ENCODE results near the gene KRT33B. TPM values are rescaled to one million over a fixed set of nuclear protein-coding genes. Genes with fewer than 3 reads are reported as not detected.
"Not testable (repeated sequence)": the region's sequence is repeated elsewhere in the genome, so short reads cannot be mapped to it uniquely, and the experiment has no call there.

KRT33B gene
- total RNA-seq, 2 experiments from 2014 or later, result not detected

- Mint-ChIP-seq H3K36me3 (ENCODE audit: low read depth) (peaks cover 2% of the 10 kb centered on the region), H3K27ac (no peak overlapping the region), H3K27me3 (ENCODE audit: low read depth) (peaks cover 8% of the 10 kb centered on the region), H3K4me3 (no peak overlapping the region), H3K9me3 (ENCODE audit: insufficient read depth) (no peaks in the 10 kb centered on the region), H3K4me1 (ENCODE audit: low read depth) (no peaks in the 10 kb centered on the region)
- ChIA-PET POLR2A (no interaction called here), CTCF (interaction anchor here (1.1 to 1.5 kb wide), 3 partner anchors 12 to 69 kb away, joined by 3 to 4 read pairs (median 3); no protein-coding TSS in a partner anchor)
- ATAC-seq (no peak), DNase-seq (no peak)
These were observed 21.9 kb upstream of the KRT33B start for GRCh38 chr17:41391535-41391934.

DNA sequence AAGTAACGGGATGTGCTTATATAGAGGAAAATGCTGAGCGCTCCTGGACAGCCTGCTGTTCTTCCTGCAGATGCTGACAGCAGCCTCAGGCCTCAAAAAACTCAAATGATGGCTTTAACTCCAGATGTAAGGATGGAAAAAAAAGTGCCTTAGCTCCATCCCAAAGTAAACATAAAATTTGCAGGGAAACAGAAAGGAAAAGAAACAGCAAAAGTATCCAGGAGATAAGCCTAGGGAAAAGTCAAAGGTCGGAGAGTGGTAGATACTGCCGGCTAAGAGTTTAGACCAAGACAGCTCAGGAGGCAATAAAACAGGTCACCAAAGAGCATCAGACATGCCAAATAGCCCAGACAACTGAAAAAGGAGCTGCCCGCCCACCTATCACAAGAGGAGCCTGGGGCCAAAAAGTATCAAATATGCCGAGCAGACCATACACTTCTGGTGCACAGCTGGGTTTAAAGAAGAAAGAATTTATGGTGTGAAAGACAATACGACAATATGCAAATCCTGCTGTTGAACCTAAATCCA is 20.9 kb upstream of the KRT33B start:
- Mint-ChIP-seq H3K4me1 (ENCODE audit: low read depth) (no peaks in the 10 kb centered on the region), H3K36me3 (ENCODE audit: low read depth) (peaks cover 3% of the 10 kb centered on the region), H3K27ac (no peak overlapping the region), H3K27me3 (ENCODE audit: low read depth) (peaks cover 9% of the 10 kb centered on the region), H3K9me3 (ENCODE audit: insufficient read depth) (no peaks in the 10 kb centered on the region), H3K4me3 (no peak overlapping the region)
- ATAC-seq, result no peak
- no peak for DNase-seq
- POLR2A ChIA-PET, result interaction anchor here (0.6 kb wide), 1 partner anchor 840 kb away, joined by 3 read pairs; no protein-coding TSS in a partner anchor
- CTCF ChIA-PET, result interaction anchor here (1.1 to 1.5 kb wide), 4 partner anchors 9 to 68 kb away, joined by 3 to 4 read pairs (median 4); no protein-coding TSS in a partner anchor

- ATAC-seq (no peak), DNase-seq (no peak)
- no peak overlapping the region for H3K4me3 Mint-ChIP-seq
- CTCF ChIA-PET, result no interaction called here
- H3K9me3 Mint-ChIP-seq (ENCODE audit: insufficient read depth), result no peaks in the 10 kb centered on the region
- H3K27me3 Mint-ChIP-seq (ENCODE audit: low read depth), result peaks cover 12% of the 10 kb centered on the region
- no peaks in the 10 kb centered on the region for H3K4me1 Mint-ChIP-seq (ENCODE audit: low read depth)
- POLR2A ChIA-PET, result no interaction called here
- H3K36me3 Mint-ChIP-seq (ENCODE audit: low read depth), result peaks cover 3% of the 10 kb centered on the region
- no peak overlapping the region for H3K27ac Mint-ChIP-seq
These were observed 18.1 kb upstream of the KRT33B start for GRCh38 chr17:41387670-41388069.

- no peak overlapping the region for H3K4me3 Mint-ChIP-seq
These were observed 16.6 kb upstream of the KRT33B start for GRCh38 chr17:41386227-41386626.

GRCh38 chr17:41383690-41384089 is 14.1 kb upstream of the KRT33B start:
- CTCF ChIA-PET, result no interaction called here
- no peaks in the 10 kb centered on the region for H3K4me1 Mint-ChIP-seq (ENCODE audit: low read depth)
- no peak for DNase-seq
- peaks cover 6% of the 10 kb centered on the region for H3K27me3 Mint-ChIP-seq (ENCODE audit: low read depth)
- no peak overlapping the region for H3K4me3 Mint-ChIP-seq
- H3K9me3 Mint-ChIP-seq (ENCODE audit: insufficient read depth), result no peaks in the 10 kb centered on the region
- H3K27ac Mint-ChIP-seq, result no peak overlapping the region
- POLR2A ChIA-PET, result no interaction called here
- peaks cover 3% of the 10 kb centered on the region for H3K36me3 Mint-ChIP-seq (ENCODE audit: low read depth)
- ATAC-seq, result no peak

More at GRCh38 chr17:41386227-41386626, 16.6 kb upstream of the KRT33B start:
- H3K9me3 Mint-ChIP-seq (ENCODE audit: insufficient read depth), result no peaks in the 10 kb centered on the region
- peaks cover 10% of the 10 kb centered on the region for H3K27me3 Mint-ChIP-seq (ENCODE audit: low read depth)
- H3K4me1 Mint-ChIP-seq (ENCODE audit: low read depth), result no peaks in the 10 kb centered on the region
- H3K36me3 Mint-ChIP-seq (ENCODE audit: low read depth), result peaks cover 3% of the 10 kb centered on the region
- POLR2A ChIA-PET, result no interaction called here
- ATAC-seq (no peak), DNase-seq (no peak)
- CTCF ChIA-PET, result no interaction called here
- H3K27ac Mint-ChIP-seq, result no peak overlapping the region

- peaks cover 6% of the 10 kb centered on the region for H3K27me3 Mint-ChIP-seq (ENCODE audit: low read depth)
- H3K36me3 Mint-ChIP-seq (ENCODE audit: low read depth), result peaks cover 3% of the 10 kb centered on the region
- POLR2A ChIA-PET, result no interaction called here
- CTCF ChIA-PET, result no interaction called here
- H3K4me3 Mint-ChIP-seq, result no peak overlapping the region
- H3K27ac Mint-ChIP-seq, result no peak overlapping the region
- no peaks in the 10 kb centered on the region for H3K9me3 Mint-ChIP-seq (ENCODE audit: insufficient read depth)
- no peak for ATAC-seq
- no peaks in the 10 kb centered on the region for H3K4me1 Mint-ChIP-seq (ENCODE audit: low read depth)
- no peak for DNase-seq
These were observed 12.8 kb upstream of the KRT33B start for GRCh38 chr17:41382394-41382793.

DNA sequence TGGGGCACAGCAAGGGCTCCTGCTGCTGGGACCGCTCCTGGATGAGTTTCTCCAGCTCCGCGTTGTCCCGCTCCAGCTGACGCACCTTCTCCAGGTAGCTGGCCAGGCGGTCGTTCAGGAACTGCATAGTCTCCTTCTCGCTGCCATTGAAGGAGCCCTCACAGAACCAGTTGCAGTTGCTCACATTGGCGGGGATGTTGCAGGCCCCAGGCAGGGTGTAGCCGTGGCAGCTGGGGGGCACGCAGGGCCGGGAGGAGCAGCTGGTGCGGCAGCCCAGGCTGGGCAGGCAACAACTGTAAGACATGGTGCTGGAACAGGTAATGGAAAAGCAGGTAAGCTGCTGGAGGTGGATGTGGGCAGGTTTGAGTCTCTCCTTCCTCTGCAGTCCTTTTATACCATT is 12.3 kb upstream of the KRT33B start, which contains the start of gene KRT34:
TSS of gene KRT34 (minus strand) at position 364 of the 400 bp plus-strand sequence. CDS start at position 304, 60 bp downstream.
- ATAC-seq; H3K9me3 Mint-ChIP-seq (ENCODE audit: insufficient read depth); POLR2A ChIA-PET; H3K4me3 Mint-ChIP-seq; H3K4me1 Mint-ChIP-seq (ENCODE audit: low read depth); H3K27ac Mint-ChIP-seq; H3K27me3 Mint-ChIP-seq (ENCODE audit: low read depth); H3K36me3 Mint-ChIP-seq (ENCODE audit: low read depth); DNase-seq: not testable (repeated sequence)
- CTCF ChIA-PET, result interaction anchor here (1.4 kb wide), 1 partner anchor 8 kb away, joined by 4 read pairs; no protein-coding TSS in a partner anchor

DNA sequence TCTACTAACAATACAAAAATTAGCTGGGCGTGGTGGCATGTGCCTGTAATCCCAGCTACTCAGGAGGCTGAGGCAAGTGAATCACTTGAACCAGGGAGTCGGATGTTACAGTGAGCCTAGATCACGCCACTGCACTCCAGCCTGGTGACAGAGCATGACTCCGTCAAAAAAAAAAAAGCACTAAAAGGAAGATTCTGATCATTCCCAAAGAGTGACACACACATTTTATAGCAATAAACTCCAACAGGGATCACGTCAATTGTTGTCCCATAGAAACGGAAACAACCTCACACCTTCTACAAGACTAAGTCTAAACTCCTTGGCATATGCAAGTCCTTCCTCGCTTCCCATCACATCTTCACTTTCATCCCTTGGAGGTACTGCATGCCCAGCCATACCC is 10.5 kb upstream of the KRT33B start:
- H3K9me3 Mint-ChIP-seq (ENCODE audit: insufficient read depth); POLR2A ChIA-PET; H3K4me3 Mint-ChIP-seq; H3K4me1 Mint-ChIP-seq (ENCODE audit: low read depth); CTCF ChIA-PET; H3K36me3 Mint-ChIP-seq (ENCODE audit: low read depth); DNase-seq; ATAC-seq; H3K27ac Mint-ChIP-seq; H3K27me3 Mint-ChIP-seq (ENCODE audit: low read depth): not testable (repeated sequence)

DNA sequence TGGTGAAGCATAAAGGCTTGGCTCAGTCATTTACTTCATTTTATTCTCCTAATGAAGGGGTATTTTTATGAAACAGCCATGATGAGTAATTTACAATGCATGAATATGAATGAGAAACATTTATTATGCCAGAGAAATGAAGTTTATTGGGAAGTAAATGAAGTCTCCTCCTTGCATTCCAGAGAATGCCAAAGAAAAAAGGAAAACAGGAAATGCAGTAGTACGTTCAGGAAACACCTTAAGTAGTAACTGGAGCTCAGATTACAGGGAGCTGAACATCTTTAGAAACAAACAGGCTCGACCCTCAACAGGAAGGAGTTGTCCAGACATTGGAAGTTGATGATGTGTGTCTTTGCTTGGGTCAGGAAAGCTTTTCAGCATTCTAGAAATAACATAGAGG is 7.9 kb upstream of the KRT33B start:
- H3K36me3 Mint-ChIP-seq (ENCODE audit: low read depth), result no peaks in the 10 kb centered on the region
- CTCF ChIA-PET, result no interaction called here
- ATAC-seq, result no peak
- no peak for DNase-seq
- POLR2A ChIA-PET, result interaction anchor here (0.6 kb wide), 1 partner anchor 681 kb away, joined by 3 read pairs; no protein-coding TSS in a partner anchor
- no peak overlapping the region for H3K27ac Mint-ChIP-seq
- H3K4me3 Mint-ChIP-seq, result no peak overlapping the region
- peaks cover 3% of the 10 kb centered on the region for H3K27me3 Mint-ChIP-seq (ENCODE audit: low read depth)
- no peaks in the 10 kb centered on the region for H3K4me1 Mint-ChIP-seq (ENCODE audit: low read depth)
- H3K9me3 Mint-ChIP-seq (ENCODE audit: insufficient read depth), result no peaks in the 10 kb centered on the region

- no peak overlapping the region for H3K27ac Mint-ChIP-seq
- ATAC-seq, result no peak
- no peak for DNase-seq
- H3K27me3 Mint-ChIP-seq (ENCODE audit: low read depth), result peaks cover 2% of the 10 kb centered on the region
- no peaks in the 10 kb centered on the region for H3K9me3 Mint-ChIP-seq (ENCODE audit: insufficient read depth)
- no peak overlapping the region for H3K4me3 Mint-ChIP-seq
- ChIA-PET POLR2A (no interaction called here), CTCF (interaction anchor here (1.3 kb wide), 1 partner anchor 47 kb away, joined by 4 read pairs; no protein-coding TSS in a partner anchor)
- H3K4me1 Mint-ChIP-seq (ENCODE audit: low read depth), result no peaks in the 10 kb centered on the region
- H3K36me3 Mint-ChIP-seq (ENCODE audit: low read depth), result no peaks in the 10 kb centered on the region
These were observed 590 bp downstream of the KRT33B start for GRCh38 chr17:41369023-41369422.

DNA sequence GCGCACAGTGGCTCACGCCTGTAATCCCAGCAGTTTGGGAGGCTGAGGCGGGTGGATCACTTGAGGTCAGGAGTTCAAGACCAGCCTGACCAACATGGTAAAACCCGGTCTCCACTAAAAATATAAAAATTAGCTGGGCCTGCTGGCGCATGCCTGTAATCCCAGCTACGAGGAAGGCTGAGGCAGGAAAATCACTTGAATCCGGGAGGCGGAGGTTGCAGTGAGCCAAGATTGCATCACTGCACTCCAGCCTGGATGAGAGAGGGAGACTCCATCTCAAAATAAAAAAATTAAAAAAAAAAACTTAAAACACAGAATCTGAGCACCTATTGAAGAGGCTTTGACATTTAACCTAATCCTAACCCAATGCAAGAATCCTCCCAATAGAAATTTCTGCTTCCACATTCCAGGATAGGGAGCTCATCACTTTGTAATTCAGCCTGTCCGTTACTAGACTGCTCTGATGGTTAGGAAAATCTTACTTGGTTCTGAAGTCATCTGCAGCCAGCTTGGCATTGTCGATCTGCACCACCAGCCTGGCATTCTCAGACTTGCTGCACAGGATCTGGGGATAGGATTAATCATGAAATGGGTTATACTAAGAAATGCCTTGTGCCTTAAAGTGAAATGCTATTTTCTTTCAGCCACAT is 2.1 kb downstream of the KRT33B start:
- Mint-ChIP-seq H3K27ac (no peak overlapping the region), H3K9me3 (ENCODE audit: insufficient read depth) (no peaks in the 10 kb centered on the region), H3K4me1 (ENCODE audit: low read depth) (no peaks in the 10 kb centered on the region), H3K27me3 (ENCODE audit: low read depth) (peaks cover 2% of the 10 kb centered on the region), H3K4me3 (no peak overlapping the region), H3K36me3 (ENCODE audit: low read depth) (no peaks in the 10 kb centered on the region)
- POLR2A ChIA-PET, result no interaction called here
- ATAC-seq (no peak), DNase-seq (no peak)
- CTCF ChIA-PET, result no interaction called here

- Mint-ChIP-seq H3K4me1 (ENCODE audit: low read depth) (no peaks in the 10 kb centered on the region), H3K36me3 (ENCODE audit: low read depth) (no peaks in the 10 kb centered on the region), H3K9me3 (ENCODE audit: insufficient read depth) (peaks cover 8% of the 10 kb centered on the region), H3K27ac (no peak overlapping the region), H3K4me3 (no peak overlapping the region), H3K27me3 (ENCODE audit: low read depth) (peaks cover 2% of the 10 kb centered on the region)
- DNase-seq, result no peak
- ChIA-PET CTCF (no interaction called here), POLR2A (no interaction called here)
- ATAC-seq, result no peak
These were observed 3.5 kb downstream of the KRT33B start for GRCh38 chr17:41366070-41366469.
